Prostate gland (tissue), 2 donors: ENCODE data around the gene SLC43A3.

ENCODE experiments used
- POLR2A ChIP-seq: fragments of 450-650 bp; IDR thresholded peaks from one replicate; pipeline ENCODE4 v1.6.1; 2016; ENCODE audit warnings: antibody characterized with exemption, mild to moderate bottlenecking
- TF ChIP-seq, protein P1 (sequence below), 4 experiments: fragments of 200-600 bp in 2 of 4; fragments of 450-650 bp in 2 of 4; sonication (generic) in 2 of 4; IDR thresholded peaks; 1 replicate in 3 of 4; 2 replicates in 1 of 4; pipeline ENCODE4 v1.5.1; 2016 to 2019; ENCODE audit warnings: antibody characterized with exemption in 4 of 4, mild to moderate bottlenecking in 2 of 4, moderate library complexity in 2 of 4

DNA sequence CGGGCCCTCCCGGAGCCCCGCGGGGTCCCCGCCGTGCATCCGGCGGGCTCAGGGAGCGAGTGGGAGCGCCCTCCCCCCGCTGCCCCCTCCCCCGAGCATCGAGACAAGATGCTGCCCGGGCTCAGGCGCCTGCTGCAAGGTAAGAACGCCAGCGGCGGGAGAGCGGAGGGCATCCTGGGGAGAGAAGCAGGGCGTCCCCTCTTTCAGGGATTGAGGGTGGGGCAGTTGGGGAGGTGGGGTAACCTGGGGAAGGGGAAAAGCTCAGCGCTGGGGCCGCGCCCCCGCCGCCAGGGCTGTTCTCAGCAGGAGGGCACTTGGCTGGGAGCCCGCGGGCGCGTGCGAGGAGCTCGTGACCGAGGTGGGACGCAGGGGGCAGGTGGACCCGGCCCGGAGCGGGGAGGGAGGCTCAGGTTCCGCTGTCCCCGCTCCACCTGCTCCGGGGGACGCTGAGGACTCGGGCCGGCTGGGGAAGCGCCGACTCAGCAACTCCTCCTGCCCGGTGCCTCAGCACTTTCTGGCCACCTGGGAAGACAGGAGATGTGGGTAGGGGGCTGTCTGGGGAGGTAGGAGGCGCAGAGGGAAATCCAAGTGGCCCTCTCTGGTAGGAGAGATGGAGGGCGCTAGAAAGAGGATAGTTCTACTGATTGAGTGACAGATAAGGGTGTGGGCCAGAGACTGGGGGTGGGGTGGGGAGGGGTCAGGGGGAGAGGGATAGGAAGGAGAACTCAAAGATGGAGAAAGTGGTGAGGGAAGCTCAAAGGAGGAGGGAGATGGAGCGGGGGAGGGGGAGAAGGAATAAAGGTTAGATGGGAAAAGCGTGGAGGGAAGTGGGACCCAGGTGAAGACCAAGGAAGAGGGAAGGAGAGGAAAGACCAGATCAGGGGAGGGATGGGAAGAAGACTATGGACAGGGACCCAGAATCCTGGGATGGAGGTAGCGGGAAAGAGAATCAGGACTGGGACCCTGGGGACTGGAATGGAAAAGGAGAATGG lies 34.1 kb upstream of the SLC43A3 start:
- TF ChIP-seq, protein P1, sequence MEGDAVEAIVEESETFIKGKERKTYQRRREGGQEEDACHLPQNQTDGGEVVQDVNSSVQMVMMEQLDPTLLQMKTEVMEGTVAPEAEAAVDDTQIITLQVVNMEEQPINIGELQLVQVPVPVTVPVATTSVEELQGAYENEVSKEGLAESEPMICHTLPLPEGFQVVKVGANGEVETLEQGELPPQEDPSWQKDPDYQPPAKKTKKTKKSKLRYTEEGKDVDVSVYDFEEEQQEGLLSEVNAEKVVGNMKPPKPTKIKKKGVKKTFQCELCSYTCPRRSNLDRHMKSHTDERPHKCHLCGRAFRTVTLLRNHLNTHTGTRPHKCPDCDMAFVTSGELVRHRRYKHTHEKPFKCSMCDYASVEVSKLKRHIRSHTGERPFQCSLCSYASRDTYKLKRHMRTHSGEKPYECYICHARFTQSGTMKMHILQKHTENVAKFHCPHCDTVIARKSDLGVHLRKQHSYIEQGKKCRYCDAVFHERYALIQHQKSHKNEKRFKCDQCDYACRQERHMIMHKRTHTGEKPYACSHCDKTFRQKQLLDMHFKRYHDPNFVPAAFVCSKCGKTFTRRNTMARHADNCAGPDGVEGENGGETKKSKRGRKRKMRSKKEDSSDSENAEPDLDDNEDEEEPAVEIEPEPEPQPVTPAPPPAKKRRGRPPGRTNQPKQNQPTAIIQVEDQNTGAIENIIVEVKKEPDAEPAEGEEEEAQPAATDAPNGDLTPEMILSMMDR (IDR thresholded peaks at IDR 0.05) = no peak
- TF ChIP-seq POLR2A = no peak
